ENCODE measurements around the gene PRRX1.
A peak's percentile ranks its signal among the peaks of the same experiment; 100 is the strongest.

PRRX1 gene

DNA sequence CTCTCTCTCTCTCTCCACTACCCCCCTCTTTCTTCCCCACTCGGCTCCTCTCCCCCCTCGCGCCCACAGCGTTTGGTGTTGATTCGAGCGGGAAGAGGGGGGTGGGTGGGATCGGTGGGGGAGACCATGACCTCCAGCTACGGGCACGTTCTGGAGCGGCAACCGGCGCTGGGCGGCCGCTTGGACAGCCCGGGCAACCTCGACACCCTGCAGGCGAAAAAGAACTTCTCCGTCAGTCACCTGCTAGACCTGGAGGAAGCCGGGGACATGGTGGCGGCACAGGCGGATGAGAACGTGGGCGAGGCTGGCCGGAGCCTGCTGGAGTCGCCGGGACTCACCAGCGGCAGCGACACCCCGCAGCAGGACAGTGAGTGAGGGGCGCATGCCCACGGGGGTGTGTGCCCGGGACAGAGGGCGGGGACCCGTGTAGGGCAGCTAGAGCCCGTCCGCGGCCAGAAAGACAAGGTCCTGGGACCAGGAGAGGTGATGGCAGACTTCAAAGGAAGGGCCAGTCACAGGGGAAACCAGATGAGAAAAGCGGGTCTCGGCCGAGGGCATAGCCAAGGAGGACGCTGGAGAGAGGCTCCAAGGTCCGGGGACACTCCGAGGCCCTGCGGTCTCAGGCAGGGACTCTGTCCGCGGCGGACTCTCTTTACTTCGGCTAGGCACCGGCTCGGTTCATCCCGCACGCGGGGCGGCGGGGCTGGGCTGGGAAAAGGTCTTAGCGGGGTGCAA lies at the start of gene PRRX1:
PRRX1 (plus strand) TSS at position 39 of the 735 bp plus-strand sequence; CDS start at position 127, 88 bp downstream.
- no peak within 1 kb of the TSS for H3K4me3 ChIP-seq (ENCODE audit: low read depth, low read length)
- DNase-seq (ENCODE audit: low read depth) = no peak
- TF ChIP-seq MYC (IDR thresholded peaks at IDR 0.05; ENCODE audit: low read depth, low read length) = no peak

DNA sequence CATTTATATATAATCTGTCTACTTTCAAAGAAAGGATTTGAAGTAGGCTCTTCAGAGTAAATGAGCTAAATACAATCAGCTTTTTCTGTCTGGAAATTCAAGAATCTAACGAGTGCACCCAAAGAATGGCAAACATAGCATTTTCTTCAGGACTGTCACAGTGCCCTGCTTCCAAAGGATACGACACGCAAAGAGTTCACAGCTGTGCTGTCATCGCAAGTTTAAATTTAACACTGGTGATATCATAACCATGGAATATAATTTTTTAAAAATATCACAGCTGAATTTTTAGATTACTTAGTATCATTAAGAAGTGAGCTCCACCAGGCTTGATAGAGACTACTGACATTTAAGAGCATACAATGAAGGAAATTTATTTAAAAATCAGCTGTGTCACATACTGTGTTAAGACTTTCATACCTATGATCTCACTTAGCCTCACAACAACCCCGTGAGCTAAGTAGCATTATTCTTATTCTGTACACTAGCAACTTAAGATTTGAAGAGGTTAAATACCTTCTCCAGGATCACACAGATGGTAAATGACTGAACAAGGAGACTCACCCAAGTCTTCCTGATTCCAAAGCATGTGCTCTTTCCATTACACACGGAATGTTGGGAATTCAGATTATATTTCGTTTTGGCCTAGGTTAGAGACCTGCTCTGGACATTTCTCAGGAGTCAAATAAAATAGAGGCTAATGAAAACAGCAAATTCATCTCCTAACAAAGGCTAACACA lies 46.2 kb upstream of the PRRX1 start:
- H3K4me3 ChIP-seq (ENCODE audit: low read depth, low read length) = no peak overlapping the region
- DNase-seq (ENCODE audit: low read depth) = no peak
- TF ChIP-seq, protein P1, sequence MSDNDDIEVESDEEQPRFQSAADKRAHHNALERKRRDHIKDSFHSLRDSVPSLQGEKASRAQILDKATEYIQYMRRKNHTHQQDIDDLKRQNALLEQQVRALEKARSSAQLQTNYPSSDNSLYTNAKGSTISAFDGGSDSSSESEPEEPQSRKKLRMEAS (IDR thresholded peaks at IDR 0.05; ENCODE audit: low read depth, low read length) = no peak
- TF ChIP-seq MYC (IDR thresholded peaks at IDR 0.05; ENCODE audit: low read depth, low read length) (no peak), POLR2A (IDR thresholded peaks at IDR 0.05; ENCODE audit: extremely low read depth, insufficient read length) (no peak)
- TF ChIP-seq, protein P2, sequence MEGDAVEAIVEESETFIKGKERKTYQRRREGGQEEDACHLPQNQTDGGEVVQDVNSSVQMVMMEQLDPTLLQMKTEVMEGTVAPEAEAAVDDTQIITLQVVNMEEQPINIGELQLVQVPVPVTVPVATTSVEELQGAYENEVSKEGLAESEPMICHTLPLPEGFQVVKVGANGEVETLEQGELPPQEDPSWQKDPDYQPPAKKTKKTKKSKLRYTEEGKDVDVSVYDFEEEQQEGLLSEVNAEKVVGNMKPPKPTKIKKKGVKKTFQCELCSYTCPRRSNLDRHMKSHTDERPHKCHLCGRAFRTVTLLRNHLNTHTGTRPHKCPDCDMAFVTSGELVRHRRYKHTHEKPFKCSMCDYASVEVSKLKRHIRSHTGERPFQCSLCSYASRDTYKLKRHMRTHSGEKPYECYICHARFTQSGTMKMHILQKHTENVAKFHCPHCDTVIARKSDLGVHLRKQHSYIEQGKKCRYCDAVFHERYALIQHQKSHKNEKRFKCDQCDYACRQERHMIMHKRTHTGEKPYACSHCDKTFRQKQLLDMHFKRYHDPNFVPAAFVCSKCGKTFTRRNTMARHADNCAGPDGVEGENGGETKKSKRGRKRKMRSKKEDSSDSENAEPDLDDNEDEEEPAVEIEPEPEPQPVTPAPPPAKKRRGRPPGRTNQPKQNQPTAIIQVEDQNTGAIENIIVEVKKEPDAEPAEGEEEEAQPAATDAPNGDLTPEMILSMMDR (IDR thresholded peaks at IDR 0.05; ENCODE audit: low read depth, low read length) = no peak

DNA sequence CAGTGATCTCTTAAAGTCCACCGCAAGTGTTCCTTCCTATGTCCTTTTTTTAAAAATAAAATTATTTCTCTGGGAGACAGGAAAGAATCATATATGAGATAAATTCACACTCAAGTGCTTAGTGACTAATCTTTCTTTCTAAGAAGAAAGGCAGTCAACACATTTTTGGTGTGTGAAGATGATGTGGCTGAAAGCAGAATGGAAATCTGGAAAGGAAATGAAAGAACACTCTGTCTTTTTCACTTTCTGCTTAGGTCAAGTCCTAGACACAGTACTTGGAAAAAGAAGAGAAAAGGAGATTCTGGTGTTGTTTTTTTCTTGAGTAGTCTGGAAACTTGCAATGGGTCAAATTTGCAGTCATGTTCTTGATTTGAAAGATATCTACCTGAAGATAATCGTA lies 45.5 kb upstream of the PRRX1 start:
- DNase-seq (ENCODE audit: low read depth) = no peak
- no peak for TF ChIP-seq POLR2A (IDR thresholded peaks at IDR 0.05; ENCODE audit: extremely low read depth, insufficient read length)
- TF ChIP-seq, protein P1 (IDR thresholded peaks at IDR 0.05; ENCODE audit: low read depth, low read length) = no peak
- TF ChIP-seq MYC (IDR thresholded peaks at IDR 0.05; ENCODE audit: low read depth, low read length) = no peak
- TF ChIP-seq, protein P2 (IDR thresholded peaks at IDR 0.05; ENCODE audit: low read depth, low read length) = no peak
- H3K4me3 ChIP-seq (ENCODE audit: low read depth, low read length) = no peak overlapping the region

DNA sequence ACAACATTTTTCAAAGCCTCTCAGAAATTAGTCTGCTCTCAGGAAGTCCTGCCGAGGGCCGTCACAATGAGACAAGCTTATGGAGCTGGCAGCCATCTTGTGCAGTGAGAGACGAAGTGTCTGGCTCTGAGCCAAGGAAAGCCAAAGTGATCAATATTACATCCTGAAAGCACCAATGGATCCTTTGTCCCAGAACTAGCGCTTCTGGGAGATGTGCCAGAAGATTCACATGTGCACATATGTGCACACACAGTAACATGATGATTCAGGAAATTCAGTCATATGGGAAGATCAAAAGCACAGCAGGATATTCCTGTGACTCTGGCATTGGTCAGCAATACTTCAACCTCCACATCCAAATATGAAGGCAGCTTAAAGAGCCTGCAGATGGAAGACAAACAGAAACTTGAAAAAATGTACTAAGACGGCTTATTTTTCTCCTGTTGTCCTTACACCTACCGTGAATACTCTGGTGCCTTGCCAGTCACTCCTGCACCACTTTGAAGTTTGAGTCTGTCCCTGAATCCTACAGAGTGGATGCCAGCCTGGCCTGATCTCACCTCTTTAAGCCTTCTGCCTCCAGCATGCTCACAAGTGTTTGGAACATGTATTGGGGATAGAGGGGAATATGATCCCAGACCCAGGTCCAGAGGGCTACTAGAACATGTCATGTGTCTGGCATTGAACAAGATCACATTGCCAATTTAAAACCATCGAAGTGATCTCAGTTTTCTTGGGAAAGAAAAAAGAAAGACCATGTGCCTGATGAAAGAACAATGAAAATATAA lies 44.5 kb upstream of the PRRX1 start:
- TF ChIP-seq, protein P1 (IDR thresholded peaks at IDR 0.05; ENCODE audit: low read depth, low read length) = no peak
- TF ChIP-seq POLR2A (IDR thresholded peaks at IDR 0.05; ENCODE audit: extremely low read depth, insufficient read length) = no peak
- H3K4me3 ChIP-seq (ENCODE audit: low read depth, low read length) = no peak overlapping the region
- no peak for DNase-seq (ENCODE audit: low read depth)

DNA sequence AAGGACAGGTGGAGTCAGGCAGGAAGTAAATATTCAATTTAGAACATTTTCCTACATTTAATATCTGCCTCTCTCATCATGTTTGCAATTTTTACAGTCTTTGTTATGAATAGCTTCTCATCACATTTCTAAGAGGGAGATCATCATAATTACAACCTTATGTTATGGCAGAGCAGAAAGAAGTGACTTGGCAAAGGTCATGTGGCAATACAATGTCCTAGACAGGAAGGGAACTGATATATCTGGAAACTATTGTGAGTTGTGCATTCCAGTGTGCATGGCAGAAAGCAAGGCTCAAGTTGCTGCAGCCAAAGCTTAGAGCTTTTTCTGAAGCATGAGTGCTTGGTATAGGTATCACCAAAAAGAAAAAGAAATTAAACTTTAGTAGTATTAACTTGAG lies 43.8 kb upstream of the PRRX1 start:
- H3K4me3 ChIP-seq (ENCODE audit: low read depth, low read length) = no peak overlapping the region
- no peak for TF ChIP-seq MYC (IDR thresholded peaks at IDR 0.05; ENCODE audit: low read depth, low read length)
- TF ChIP-seq, protein P1 (IDR thresholded peaks at IDR 0.05; ENCODE audit: low read depth, low read length) = no peak
- TF ChIP-seq, protein P2 (IDR thresholded peaks at IDR 0.05; ENCODE audit: low read depth, low read length) = no peak
- no peak for TF ChIP-seq POLR2A (IDR thresholded peaks at IDR 0.05; ENCODE audit: extremely low read depth, insufficient read length)
- DNase-seq (ENCODE audit: low read depth) = no peak

DNA sequence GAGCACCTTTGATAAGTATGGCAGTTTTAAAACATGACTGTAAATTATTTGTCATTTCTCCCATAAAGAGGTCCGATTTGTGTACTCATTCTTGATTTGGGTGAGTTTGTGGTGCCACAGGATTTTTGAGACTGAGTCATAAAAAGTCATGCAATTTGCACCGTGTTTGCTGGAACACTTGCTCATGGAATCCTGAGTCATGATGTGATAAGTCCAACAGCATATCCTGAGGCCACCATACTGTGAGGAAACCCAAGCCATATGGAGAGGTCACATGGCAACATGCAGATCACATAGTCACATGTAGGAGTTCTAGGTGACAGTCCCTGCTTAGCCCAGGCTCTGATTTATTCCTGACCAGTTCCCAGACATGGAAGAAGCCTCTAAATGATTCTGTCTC lies 40.8 kb upstream of the PRRX1 start:
- TF ChIP-seq POLR2A (IDR thresholded peaks at IDR 0.05; ENCODE audit: extremely low read depth, insufficient read length) (no peak), MYC (IDR thresholded peaks at IDR 0.05; ENCODE audit: low read depth, low read length) (no peak)
- TF ChIP-seq, protein P1 (IDR thresholded peaks at IDR 0.05; ENCODE audit: low read depth, low read length) = no peak
- TF ChIP-seq, protein P2 (IDR thresholded peaks at IDR 0.05; ENCODE audit: low read depth, low read length) = no peak
- H3K4me3 ChIP-seq (ENCODE audit: low read depth, low read length) = no peak overlapping the region
- peak; percentile 1 for DNase-seq (ENCODE audit: low read depth)
